Adrenal gland (tissue), 5 donors: ENCODE results near the gene SP140.

Source experiments
- POLR2A ChIP-seq, 2 donors: fragments of 450-650 bp; IDR thresholded peaks; one replicate each; pipeline ENCODE4 v1.6.1; 2017; ENCODE audit warnings: antibody characterized with exemption in 2 of 2, mild to moderate bottlenecking in 2 of 2, moderate library complexity in 1 of 2
- TF ChIP-seq, protein P1 (sequence below), 6 experiments: fragments of 450-650 bp in 4 of 6; fragments of 200-600 bp in 2 of 6; sonication (generic) in 1 of 6; IDR thresholded peaks; 1 replicate in 5 of 6; 2 replicates in 1 of 6; pipeline versions ENCODE4 v1.5.1 to v1.8.0; 2016 to 2021; ENCODE audit warnings: antibody characterized with exemption in 6 of 6, mild to moderate bottlenecking in 2 of 6, moderate library complexity in 1 of 6
- donor health status: DM: no; HTN: no; CAD: no.

DNA sequence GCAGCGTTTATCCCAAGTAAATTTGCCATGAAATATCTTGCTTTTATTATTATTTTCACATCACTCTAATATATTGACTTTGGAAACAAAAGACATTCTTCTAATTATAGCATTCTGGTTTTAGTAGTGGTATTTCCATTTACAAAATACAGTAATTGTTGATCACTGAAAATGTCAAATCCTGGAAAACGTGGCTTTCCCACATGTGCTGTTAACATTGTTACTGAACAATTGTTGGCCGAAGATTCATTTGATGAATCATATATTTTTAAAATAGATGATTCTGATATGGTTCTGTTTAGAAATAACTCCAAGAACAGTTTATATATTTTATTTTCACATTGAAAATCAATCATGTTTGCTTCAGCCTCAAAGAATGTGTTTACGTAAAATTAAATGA, 32.9 kb downstream of the SP140 start:
- TF ChIP-seq POLR2A (IDR thresholded peaks at IDR 0.05), result no peak
- TF ChIP-seq, protein P1, sequence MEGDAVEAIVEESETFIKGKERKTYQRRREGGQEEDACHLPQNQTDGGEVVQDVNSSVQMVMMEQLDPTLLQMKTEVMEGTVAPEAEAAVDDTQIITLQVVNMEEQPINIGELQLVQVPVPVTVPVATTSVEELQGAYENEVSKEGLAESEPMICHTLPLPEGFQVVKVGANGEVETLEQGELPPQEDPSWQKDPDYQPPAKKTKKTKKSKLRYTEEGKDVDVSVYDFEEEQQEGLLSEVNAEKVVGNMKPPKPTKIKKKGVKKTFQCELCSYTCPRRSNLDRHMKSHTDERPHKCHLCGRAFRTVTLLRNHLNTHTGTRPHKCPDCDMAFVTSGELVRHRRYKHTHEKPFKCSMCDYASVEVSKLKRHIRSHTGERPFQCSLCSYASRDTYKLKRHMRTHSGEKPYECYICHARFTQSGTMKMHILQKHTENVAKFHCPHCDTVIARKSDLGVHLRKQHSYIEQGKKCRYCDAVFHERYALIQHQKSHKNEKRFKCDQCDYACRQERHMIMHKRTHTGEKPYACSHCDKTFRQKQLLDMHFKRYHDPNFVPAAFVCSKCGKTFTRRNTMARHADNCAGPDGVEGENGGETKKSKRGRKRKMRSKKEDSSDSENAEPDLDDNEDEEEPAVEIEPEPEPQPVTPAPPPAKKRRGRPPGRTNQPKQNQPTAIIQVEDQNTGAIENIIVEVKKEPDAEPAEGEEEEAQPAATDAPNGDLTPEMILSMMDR (IDR thresholded peaks at IDR 0.05), result no peak
